ENCODE results near the gene ALKBH1.

DNA sequence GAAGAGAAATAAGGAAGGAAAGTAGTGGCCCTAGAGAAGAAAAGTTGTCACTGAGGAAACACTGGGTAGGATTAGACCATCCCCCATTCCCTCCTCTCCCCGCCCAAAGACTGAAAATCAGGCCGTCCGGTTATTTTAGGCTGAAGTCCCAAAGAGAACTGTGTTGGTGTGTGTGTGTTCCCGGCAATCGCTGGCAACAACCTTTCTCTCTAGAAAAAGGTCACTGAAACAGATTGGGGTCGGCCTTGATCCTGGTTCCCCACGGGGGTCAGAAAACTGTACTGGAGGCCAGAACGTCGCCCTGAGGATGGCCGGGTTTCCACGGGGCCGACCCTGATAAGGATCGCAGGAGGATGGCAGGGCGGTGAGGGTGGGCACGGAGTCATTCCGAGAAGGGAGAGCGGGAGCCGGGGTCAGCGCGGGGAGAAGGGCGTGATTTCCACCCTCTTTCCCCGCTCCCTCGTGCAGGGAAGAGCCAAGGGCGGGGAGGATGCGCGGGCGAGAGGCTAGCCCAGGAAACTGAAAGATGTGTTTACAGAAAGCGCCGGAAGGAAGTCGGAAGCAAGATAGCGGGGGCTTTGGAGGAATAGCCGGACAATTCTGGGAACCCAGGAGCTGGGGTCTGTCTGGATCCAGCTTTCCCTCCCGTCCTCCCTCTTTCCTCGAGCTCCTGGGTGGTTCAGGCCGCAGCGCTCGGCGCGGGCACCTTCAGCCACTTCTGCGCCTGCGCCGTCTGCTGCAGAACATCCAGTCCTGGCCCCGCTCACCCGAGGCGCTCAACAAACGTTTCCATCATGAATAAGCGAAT is 66.1 kb downstream of the ALKBH1 start:
- TF ChIP-seq CTCF (optimal IDR thresholded peaks at IDR 0.05 in 1 of 3, IDR thresholded peaks at IDR 0.05 in 1 of 3, conservative IDR thresholded peaks at IDR 0.05 in 1 of 3; ENCODE audit: extremely low read depth in 1 of 3, insufficient read depth in 2 of 3, low read length in 3 of 3), result no peak
- TF ChIP-seq EZH2 (IDR thresholded peaks at IDR 0.05; ENCODE audit: low read length), result no peak
